Endometrial microvascular endothelial cells (primary cell): Measurements from ENCODE around the gene GATM. TPM values are rescaled to one million over a fixed set of nuclear protein-coding genes. Genes with fewer than 3 reads are reported as not detected.

Source experiments
- in situ Hi-C: cut with HindIII; loops from 2 replicates; pipeline ENCODE4 v1.10.0; 2017; ENCODE audit warnings: low sequenced_read_pairs, low pct_unique_long_range_greater_than_20kb; ENCODE audit errors: inconsistent ontology term
- total RNA-seq: library from RNA; depleted of rRNA; stranded (reverse); fragments of >200 nt; gene quantifications from one replicate; pipeline ENCODE4 v1.2.3, GENCODE V29; 2015; ENCODE audit errors: inconsistent ontology term

Gene GATM
- not detected for total RNA-seq

DNA sequence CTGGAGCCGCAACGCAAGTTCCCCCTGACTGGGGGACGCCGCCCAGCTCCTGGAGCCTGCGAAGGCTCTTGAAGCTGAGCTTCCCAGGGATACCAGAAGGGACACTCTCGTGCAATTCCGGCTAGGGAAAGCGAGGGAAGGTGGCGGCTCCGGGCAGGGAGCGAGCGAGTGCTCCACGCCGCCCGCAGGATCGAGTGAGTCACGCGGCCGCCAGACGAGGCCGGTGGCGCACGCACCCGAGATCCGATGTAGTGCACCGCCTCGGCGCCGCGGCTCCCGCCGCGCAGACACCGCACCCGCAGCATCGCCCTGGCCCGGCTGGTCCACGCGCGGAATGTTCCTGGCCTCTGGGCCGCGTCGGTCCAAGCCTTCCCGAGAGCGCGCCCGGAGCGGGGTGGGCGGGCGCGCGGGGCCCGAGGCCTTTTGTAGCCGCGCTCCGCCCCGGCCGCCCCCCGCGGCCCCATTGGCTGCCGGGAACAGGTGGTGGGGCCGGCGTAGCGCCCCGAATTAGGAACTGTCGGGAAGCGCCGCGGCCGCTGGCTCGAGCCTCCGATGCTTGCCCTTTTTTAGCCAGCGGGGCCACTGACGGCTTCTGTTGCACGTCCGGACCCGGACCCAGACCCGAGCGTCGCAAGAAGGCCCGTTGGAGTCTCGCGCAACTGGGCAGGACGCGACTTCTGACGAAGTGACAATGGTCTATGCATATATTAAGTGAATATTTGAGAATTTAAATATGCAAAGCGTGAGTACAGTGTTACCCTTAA is at the start of gene GATM:
Gene GATM, minus strand, starts transcription at position 396 of the 764 bp plus-strand sequence. Its CDS starts 91 bp downstream, at position 305.
- in situ Hi-C loops: no loop called here

- in situ Hi-C loops: no loop called here
Observed at GRCh38 chr15:45427085-45427484, 48.7 kb upstream of the GATM start.

DNA sequence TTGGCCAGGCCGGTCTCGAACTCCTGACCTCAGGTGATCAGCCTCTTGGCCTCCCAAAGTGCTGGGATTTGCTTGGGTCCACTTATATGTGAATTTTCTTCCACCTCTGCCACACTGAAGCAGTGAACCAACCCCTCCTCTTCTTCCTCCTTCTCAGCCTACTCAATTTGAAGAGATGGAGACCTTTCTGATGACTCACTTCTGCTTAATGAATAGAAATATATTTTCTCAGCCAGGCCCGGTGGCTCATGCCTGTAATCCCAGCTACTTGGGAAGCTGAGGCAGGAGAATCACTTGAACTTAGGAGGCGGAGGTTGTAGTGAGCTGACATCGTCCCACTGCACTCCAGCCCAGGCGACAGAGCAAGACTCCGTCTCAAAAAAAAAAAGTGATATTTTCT is 46.8 kb upstream of the GATM start:
- in situ Hi-C loops: no loop called here

GRCh38 chr15:45424429-45424828 is 46.1 kb upstream of the GATM start:
- in situ Hi-C loops: loop anchor here (25.0 kb wide), 1 partner anchor 262 kb away; no protein-coding TSS in a partner anchor

DNA sequence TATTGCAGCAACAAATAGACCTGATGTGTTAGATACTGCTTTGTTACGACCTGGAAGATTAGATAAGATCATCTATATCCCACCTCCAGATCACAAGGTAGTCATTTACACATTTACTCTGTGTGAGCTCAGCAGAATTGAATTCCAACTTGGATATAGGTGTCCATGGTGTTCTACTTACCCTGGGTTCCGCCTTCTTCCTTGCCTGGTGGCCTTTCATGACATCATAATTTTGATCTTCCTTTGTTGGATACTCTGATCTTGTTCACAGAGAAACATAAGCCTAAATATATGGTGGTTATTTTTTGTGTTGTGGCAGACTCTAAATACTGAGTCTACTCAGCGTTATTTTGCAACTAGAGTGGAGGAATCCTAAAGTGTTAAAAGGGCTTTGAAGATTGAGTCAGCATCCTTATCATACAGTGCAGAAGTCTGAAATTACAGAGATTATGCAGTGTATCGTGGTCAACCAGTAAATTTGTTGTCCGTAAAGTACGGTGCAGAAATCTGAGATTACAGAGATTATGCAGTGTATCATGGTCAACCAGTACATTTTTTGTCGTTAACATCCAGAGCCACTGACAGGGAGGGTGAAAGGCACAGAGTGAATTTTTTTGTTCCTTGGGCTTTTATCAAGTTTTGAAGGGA is 39.1 kb upstream of the GATM start:
- in situ Hi-C loops: loop anchor here (25.0 kb wide), 1 partner anchor 255 kb away; no protein-coding TSS in a partner anchor

- in situ Hi-C loops: loop anchor here (25.0 kb wide), 1 partner anchor 252 kb away; no protein-coding TSS in a partner anchor
Observed at GRCh38 chr15:45414215-45414885, 36.0 kb upstream of the GATM start.

GRCh38 chr15:45409596-45409995 is 31.3 kb upstream of the GATM start:
- in situ Hi-C loops: loop anchor here (25.0 kb wide), 1 partner anchor 247 kb away; no protein-coding TSS in a partner anchor

GRCh38 chr15:45407786-45408185 is 29.4 kb upstream of the GATM start:
- in situ Hi-C loops: loop anchor here (25.0 kb wide), 1 partner anchor 245 kb away; no protein-coding TSS in a partner anchor

DNA sequence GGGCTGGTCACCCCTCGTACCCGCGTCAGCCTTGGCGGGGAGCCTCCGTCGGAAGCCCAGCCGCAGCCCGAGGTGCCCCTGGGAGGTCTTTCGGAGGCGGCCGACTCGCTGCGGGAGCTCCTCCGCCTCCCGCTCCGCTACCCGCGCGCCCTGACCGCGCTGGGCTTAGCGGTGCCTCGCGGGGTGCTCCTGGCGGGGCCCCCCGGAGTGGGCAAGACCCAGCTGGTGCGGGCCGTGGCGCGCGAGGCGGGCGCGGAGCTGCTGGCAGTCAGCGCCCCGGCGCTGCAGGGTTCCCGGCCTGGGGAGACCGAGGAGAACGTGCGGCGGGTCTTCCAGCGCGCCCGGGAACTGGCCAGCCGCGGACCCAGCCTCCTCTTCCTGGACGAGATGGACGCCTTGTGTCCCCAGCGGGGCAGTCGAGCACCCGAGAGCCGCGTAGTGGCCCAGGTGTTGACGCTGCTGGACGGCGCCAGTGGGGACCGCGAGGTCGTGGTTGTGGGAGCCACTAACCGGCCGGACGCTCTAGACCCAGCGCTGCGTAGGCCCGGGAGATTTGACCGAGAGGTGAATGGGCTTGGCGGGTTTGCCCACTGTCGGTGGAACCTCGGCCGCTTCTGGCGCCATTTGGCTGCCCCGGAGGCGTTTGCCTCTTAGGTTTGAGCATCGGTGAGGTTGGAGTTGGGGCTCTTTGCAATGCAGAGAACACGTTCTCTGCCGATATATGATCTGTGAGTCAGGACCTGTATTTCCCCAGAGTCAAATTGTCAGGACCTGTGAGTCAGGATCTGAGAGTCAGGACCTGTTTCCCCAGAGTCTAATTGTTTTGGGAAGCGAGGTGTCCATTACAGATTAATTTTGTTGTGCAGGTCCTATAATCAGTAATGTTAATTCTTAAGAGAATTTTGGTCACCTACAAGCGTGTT is 24.9 kb upstream of the GATM start:
- in situ Hi-C loops: loop anchor here (25.0 kb wide), 1 partner anchor 241 kb away; no protein-coding TSS in a partner anchor

DNA sequence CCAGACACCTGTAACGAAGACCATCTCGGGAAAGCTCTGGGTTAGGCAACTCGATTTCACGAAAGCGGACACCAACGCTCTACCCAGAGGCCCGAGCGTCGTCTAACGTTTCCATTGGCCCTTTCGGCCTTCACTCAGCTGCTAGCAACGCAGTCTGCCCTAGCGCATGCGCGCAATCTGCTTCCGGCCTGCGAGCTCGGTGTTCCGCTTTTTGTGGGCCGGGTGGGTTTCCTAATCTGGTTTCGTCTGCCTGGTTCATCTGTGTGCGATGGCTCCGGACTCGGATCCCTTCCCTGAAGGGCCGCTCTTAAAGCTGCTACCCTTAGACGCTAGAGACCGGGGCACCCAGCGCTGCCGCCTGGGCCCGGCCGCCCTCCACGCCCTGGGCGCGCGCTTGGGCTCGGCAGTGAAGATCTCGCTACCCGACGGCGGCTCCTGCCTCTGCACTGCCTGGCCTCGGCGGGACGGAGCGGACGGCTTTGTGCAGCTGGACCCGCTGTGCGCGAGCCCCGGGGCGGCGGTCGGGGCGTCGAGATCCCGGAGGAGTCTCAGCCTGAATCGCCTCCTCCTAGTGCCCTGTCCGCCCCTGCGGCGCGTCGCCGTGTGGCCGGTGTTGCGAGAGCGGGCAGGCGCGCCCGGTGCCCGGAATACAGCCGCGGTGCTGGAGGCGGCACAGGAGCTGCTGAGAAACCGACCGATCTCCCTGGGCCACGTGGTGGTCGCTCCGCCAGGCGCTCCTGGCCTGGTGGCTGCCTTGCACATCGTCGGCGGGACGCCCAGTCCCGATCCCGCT is 24.0 kb upstream of the GATM start:
- in situ Hi-C loops: loop anchor here (25.0 kb wide), 1 partner anchor 240 kb away; no protein-coding TSS in a partner anchor

DNA sequence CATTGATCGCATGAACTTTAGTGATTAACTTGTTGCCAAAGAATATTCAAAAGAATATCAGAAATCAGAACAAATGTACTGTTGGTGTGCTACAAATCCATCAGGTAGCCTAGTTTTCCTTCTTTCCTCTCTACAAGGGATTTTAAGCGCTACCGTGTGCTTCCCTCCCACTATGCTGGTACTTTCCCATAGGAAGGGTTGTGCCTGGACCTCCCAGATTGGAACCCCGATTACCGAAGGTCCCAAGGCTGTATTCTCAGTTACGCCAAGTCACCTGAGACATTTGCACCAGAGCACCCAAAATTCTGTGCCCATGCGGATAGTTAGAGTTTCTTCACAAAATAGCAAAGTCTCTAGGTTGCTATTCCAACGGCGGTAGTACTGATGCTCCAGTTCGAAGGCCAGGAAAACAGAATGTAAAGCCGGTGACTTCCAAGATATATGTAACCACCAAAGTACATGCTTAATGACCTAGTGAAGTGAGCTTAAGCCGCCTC is 23.4 kb upstream of the GATM start:
- in situ Hi-C loops: loop anchor here (25.0 kb wide), 1 partner anchor 239 kb away; no protein-coding TSS in a partner anchor

DNA sequence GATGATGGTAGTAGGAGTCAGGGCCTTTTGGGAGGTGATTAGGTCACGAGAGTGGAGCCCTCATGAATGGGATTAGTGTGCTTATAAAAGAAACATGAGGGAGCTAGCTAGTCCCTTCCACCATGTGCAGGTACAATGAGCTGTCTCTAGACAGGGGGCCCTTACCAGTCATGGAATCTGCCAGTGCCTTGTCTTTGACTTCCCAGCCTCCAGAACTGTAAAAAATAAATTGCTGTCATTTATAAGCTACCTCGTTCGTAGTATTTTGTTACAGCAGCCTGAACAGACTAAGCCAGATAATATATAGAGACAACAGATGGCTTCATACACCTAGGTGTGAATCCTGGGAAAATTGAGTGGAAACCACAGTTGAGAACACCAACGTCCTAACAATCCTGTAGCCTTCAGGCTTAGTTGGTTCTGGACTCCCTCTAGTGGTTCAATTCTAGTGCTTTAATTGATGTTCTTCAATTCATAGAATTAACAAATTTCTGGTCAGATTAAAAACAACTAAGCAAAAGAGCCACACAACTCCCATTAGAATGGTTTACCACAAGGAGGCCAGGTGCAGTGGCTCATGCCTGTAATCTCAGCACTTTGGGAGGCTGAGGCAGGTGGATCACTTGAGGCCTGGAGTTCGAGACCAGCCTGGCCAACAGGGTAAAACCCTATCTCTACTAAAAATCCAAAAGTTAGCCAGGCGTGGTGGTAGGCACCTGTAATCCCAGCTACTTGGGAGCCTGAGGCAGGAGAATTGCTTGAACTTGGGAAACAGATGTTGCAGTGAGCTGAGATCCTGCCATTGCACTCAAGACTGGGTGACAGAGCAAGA is 21.3 kb upstream of the GATM start:
- in situ Hi-C loops: loop anchor here (25.0 kb wide), 1 partner anchor 237 kb away; no protein-coding TSS in a partner anchor

- in situ Hi-C loops: no loop called here
Observed at GRCh38 chr15:45397116-45397665, 18.8 kb upstream of the GATM start.

DNA sequence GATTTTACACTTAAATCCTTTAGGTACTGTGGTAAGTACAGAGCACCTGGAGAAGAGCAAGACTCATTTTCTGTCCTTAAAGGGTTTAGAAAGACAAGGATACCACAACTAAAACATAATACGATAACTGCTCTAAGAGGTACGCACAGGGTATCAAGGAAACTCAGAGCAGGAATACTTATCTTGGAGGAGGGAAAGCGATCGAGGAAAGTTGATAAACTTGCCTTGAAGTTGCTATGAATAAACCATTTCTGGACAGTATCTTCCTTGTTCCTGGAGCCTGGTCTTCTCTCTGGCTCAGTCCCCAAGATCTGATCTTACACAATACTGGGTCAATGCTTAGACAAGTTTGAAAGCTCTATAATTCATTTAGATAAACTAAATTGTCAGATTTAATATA is 17.6 kb upstream of the GATM start:
- in situ Hi-C loops: no loop called here

DNA sequence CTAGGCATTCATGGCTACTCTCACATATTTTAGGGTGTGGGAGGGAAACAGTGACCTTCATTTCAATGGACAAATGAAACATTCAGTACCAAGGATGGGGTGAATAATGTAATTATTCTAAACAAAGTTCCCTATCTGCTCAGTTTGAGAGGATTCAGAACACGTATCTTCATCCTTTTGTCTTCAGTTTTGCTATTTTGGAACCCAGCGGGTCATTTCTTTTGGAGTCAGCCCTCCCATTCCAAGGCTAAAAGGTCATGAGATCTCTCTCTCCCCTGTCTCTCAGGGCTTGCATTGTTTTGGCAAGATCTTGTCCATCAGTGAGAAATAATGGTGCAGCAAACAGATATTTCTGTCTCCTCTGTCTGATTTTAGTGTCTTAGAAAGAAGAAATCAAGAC is 16.3 kb upstream of the GATM start:
- in situ Hi-C loops: no loop called here

GRCh38 chr15:45393851-45394250 is 15.5 kb upstream of the GATM start:
- in situ Hi-C loops: no loop called here

DNA sequence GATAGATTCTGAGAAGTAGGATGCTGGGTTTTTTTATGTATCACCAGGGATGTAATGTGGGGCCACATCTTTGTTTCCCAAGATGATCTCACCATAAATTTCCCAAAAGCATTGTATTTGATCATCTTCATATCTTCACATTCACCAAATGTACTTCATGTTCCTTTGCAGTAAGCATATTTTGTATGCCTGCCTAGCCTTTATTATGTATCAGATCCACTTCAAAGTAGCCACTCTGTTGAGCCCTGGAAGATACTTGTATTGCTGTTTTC is 14.2 kb upstream of the GATM start:
- in situ Hi-C loops: no loop called here
